ENCODE results near the gene DYNC2H1.
A peak's percentile ranks its signal among the peaks of the same experiment; 100 is the strongest.

Gene DYNC2H1

DNA sequence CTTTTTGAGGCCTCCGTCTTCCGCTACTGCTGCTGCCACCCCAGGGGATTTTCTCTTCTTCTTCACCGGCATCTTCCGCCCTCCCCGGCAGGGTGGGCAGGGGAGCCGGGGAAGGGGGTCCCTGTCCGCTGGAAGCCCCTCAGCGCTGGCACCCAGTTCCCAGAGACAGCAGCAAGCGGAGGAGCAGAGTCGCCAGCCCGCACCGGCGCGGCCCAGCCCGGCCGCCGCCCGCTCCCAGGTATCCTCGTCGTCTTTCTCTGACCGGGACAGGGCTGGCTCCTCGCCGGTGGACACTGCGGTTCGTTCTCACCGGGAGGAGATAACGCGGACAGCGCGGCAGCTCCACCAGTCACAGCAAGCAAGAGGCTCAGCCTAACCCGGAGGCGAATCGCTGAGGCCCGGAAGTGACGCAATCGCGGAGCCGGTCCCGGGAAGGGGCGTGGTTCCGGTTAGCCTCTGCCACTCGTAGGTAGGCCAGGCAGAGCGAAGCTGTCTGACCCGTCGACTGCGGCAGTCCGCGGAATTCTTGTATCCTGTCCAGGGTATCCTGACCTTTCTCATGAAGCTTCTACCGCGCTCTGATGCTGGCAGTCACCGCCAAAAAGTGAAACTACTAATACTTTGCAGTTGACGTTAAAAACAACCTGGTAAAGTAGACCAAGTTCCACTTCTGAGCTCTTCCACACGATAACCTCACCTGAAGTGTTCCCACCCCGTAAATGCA lies 17.3 kb upstream of the DYNC2H1 start, which contains the start of gene DCUN1D5:
DCUN1D5 (minus strand) TSS at position 360 of the 724 bp plus-strand sequence; CDS start at position 72, 288 bp downstream.
- H3K36me3 ChIP-seq (ENCODE audit: control insufficient read depth in 2 of 2, insufficient read depth in 1 of 2, low read length in 2 of 2): peaks cover 0 to 16% of the 10 kb centered on the region in 2 experiments; a peak in 2 of 3 replicates
- ChIA-PET POLR2A (interaction anchor here (0.5 to 2.9 kb wide), 10 partner anchors 8 to 32 kb away, joined by 3 to 47 read pairs (median 5); partner anchors contain the start of gene DYNC2H1), CTCF (interaction anchor here (0.6 to 1.5 kb wide), 5 partner anchors 11 to 39 kb away, joined by 3 to 11 read pairs (median 3); partner anchors contain the start of gene DYNC2H1)
- no peaks in the 10 kb centered on the region for H3K9me3 ChIP-seq (ENCODE audit: control insufficient read depth, insufficient read depth, low read depth, low read length)
- peak within 1 kb of the TSS; percentile 90 for H3K4me3 ChIP-seq (ENCODE audit: low read depth, low read length)
- H3K27ac ChIP-seq (ENCODE audit: extremely low read depth, low read depth, low read length): peak within 1 kb of the TSS; percentile 78
- no peaks in the 10 kb centered on the region for H3K4me1 ChIP-seq (ENCODE audit: control insufficient read depth, insufficient read depth, low read length)
- no peak for TF ChIP-seq ZNF146 (tag by site-specific recombination; IDR thresholded peaks at IDR 0.05)
- TF ChIP-seq ZBTB21 (tag by site-specific recombination; IDR thresholded peaks at IDR 0.05): peak; percentile 60
- TF ChIP-seq ZNF580 (tag by site-specific recombination; IDR thresholded peaks at IDR 0.05): peak; percentile 93
- TF ChIP-seq ZNF843 (tag by site-specific recombination; IDR thresholded peaks at IDR 0.05): peak; percentile 18; the same call in 1 of the 2 replicates
- TF ChIP-seq KLF8 (tag by site-specific recombination; IDR thresholded peaks at IDR 0.05): 0 out of 2 replicates have a peak, but pooled peaks have one; percentile 27
- TF ChIP-seq ZNF449 (tag by site-specific recombination; IDR thresholded peaks at IDR 0.05): no peak
- no peak for TF ChIP-seq SETDB1 (IDR thresholded peaks at IDR 0.05; ENCODE audit: insufficient read length, low read length)
- TF ChIP-seq PRDM1 (tag by site-specific recombination; IDR thresholded peaks at IDR 0.05): no peak
- TF ChIP-seq SP2 (tag by site-specific recombination; IDR thresholded peaks at IDR 0.05): peak; percentile 88
- TF ChIP-seq SP3 (tag by site-specific recombination; IDR thresholded peaks at IDR 0.05): peak; percentile 70
- TF ChIP-seq YY1 (tag by site-specific recombination; IDR thresholded peaks at IDR 0.05): no peak
- peak; percentile 69 for TF ChIP-seq ATF2 (tag by site-specific recombination; IDR thresholded peaks at IDR 0.05; ENCODE audit: low read depth)
- no peak for TF ChIP-seq ZNF707 (tag by site-specific recombination; IDR thresholded peaks at IDR 0.05)
- no peak for TF ChIP-seq ZNF701 (tag by site-specific recombination; IDR thresholded peaks at IDR 0.05)
- TF ChIP-seq ZNF140 (tag by site-specific recombination; IDR thresholded peaks at IDR 0.05): no peak
- TF ChIP-seq HOXC10 (CRISPR knock-in tag; IDR thresholded peaks at IDR 0.05): no peak
- no peak for TF ChIP-seq ZSCAN30 (tag by site-specific recombination; IDR thresholded peaks at IDR 0.05)
- TF ChIP-seq ZNF776 (tag by site-specific recombination; IDR thresholded peaks at IDR 0.05; ENCODE audit: borderline replicate concordance): no peak
- TF ChIP-seq ZNF501 (tag by site-specific recombination; IDR thresholded peaks at IDR 0.05): 0 out of 2 replicates have a peak, but pooled peaks have one; percentile 41
- TF ChIP-seq ZNF223 (tag by site-specific recombination; IDR thresholded peaks at IDR 0.05): no peak
- peak; percentile 74 for TF ChIP-seq ZNF629 (tag by site-specific recombination; IDR thresholded peaks at IDR 0.05)
- no peak for TF ChIP-seq ZNF302 (tag by site-specific recombination; IDR thresholded peaks at IDR 0.05; ENCODE audit: low read depth)
- peak; percentile 34; the same call in 1 of the 2 replicates for TF ChIP-seq ZNF341 (tag by site-specific recombination; IDR thresholded peaks at IDR 0.05; ENCODE audit: low read depth)
- peak; percentile 34; the same call in 1 of the 2 replicates for TF ChIP-seq ZNF76 (tag by site-specific recombination; IDR thresholded peaks at IDR 0.05; ENCODE audit: borderline replicate concordance, low read depth)
- TF ChIP-seq ZBTB11 (tag by site-specific recombination; conservative IDR thresholded peaks at IDR 0.05; ENCODE audit: low read depth): peak; percentile 95
- TF ChIP-seq ZNF518A (tag by site-specific recombination; conservative IDR thresholded peaks at IDR 0.05; ENCODE audit: low read depth): peak; percentile 96
